Pancreas (tissue), 10 donors: ENCODE data around the gene SLC35B4. TPM values are rescaled to one million over a fixed set of nuclear protein-coding genes. Genes with fewer than 3 reads are reported as not detected.

Experiments used
- ATAC-seq, 4 donors: fragments of 200-7000 bp; cut with Tn5 transposase; one replicate each; pipeline versions ENCODE4 v1.8.0 to v1.9.1; 2020; ENCODE audit warnings: mild to moderate bottlenecking in 4 of 4, moderate library complexity in 4 of 4
- DNase-seq, 6 donors: peaks; one replicate each; pipeline ENCODE4 v3.0.0-alpha.2; 2020
- FAIRE-seq: peaks from 2 replicates; lab custom pipeline; 2012; peaks lifted over from hg19 to GRCh38; lab: Jason Lieb, UNC
- H3K27ac ChIP-seq, 4 donors: fragments of 200-600 bp; sonication (generic); 1 replicate in 3 of 4; 2 replicates in 1 of 4; pipeline versions ENCODE4 v1.5.0 to v1.8.0; 2020
- H3K27me3 ChIP-seq, 4 donors: fragments of 200-600 bp; one replicate each; pipeline ENCODE4 v1.8.0; 2021
- H3K36me3 ChIP-seq, 3 donors: fragments of 200-600 bp; sonication (generic) in 1 of 3; one replicate each; pipeline versions ENCODE4 v1.5.0 to v1.8.0; 2020 to 2021
- H3K4me1 ChIP-seq, 3 donors: fragments of 200-600 bp; one replicate each; pipeline ENCODE4 v1.8.0; 2021
- H3K4me3 ChIP-seq, 4 donors: fragments of 200-600 bp; sonication (generic) in 2 of 4; one replicate each; pipeline versions ENCODE4 v1.5.0 to v1.8.0; 2020 to 2021
- H3K9me3 ChIP-seq, 4 donors: fragments of 200-600 bp; one replicate each; pipeline ENCODE4 v1.8.0; 2021
- CTCF ChIP-seq, 4 donors: fragments of 200-600 bp; sonication (generic) in 3 of 4; IDR thresholded peaks; one replicate each; pipeline versions ENCODE4 v1.5.0 to v1.8.0; 2021; ENCODE audit warnings: antibody characterized with exemption in 4 of 4
- WGBS, 2 donors: extraction: QIAGEN DNeasy Blood & Tissue Kit; methylation state at CpG; one replicate each; pipeline ENCODE4 v1.1.7; 2013; 5-methylcytosine and 5-hydroxymethylcytosine counted together
- intact Hi-C, 3 donors: fragments of 100-400 bp; cut with DNase I; formaldehyde crosslinking; loops; one replicate each; pipeline versions ENCODE4 v1.11.1 to v1.14.2; 2022
- polyA plus RNA-seq, 2 donors: library from polyadenylated mRNA; stranded (reverse); fragments of 200-250 nt; gene quantifications; one replicate each; pipeline ENCODE4 v1.2.3, GENCODE V29; 2013
- total RNA-seq, 6 donors: library from RNA; stranded (reverse); fragmentation: NEBNext Ultra II Directional in 4 of 6; extraction: Animal tissue kit (Norgen Biotek cat#: 25700) in 4 of 6; gene quantifications; one replicate each; pipeline versions ENCODE4 v1.2.1 to v1.2.4, GENCODE V29; 2021 to 2023
- donor health status: healthy with polysubstance abuse.
- donor health status: DM: no; HTN: no; CAD: no; lungs with moderate emphysema.
- donor health status: DM: no; HTN: no; CAD: no.
- donor health status: control.
- donor health status: control.
- donor health status: Bipolar disorder and iron deficiency.
- donor health status: DM: yes; HTN: yes; CAD: no.
- donor health status: DM: no; HTN: no; CAD: no.
- donor health status: DM: no; HTN: no; CAD: no.
- donor health status: DM: yes; HTN: yes; CAD: no.

The SLC35B4 gene
- total and polyA plus RNA-seq, 8 donors: 2.2 to 8.0 (median 3.6) TPM

GRCh38 chr7:134290286-134290685, 26.4 kb downstream of the SLC35B4 start:
- intact Hi-C loops: no loop called here
- no peak for DNase-seq
- FAIRE-seq: no peak

GRCh38 chr7:134289841-134290240, 26.9 kb downstream of the SLC35B4 start:
- Histone ChIP-seq H3K27ac (no peak overlapping the region), H3K4me3 (no peak overlapping the region), H3K4me1 (no peaks in the 10 kb centered on the region), H3K36me3 (no peaks in the 10 kb centered on the region), H3K27me3 (no peaks in the 10 kb centered on the region), H3K9me3 (no peaks in the 10 kb centered on the region)
- no peak for ATAC-seq
- TF ChIP-seq CTCF (IDR thresholded peaks at IDR 0.05): no peak
- 86 to 95% methylated on average over 2 of the region's 2 CpGs for WGBS, 2 donors
- intact Hi-C loops: no loop called here
- FAIRE-seq: no peak
- no peak for DNase-seq

More at GRCh38 chr7:134290286-134290685, 26.4 kb downstream of the SLC35B4 start:
- TF ChIP-seq CTCF (IDR thresholded peaks at IDR 0.05): no peak
- no peaks in the 10 kb centered on the region for H3K27me3 ChIP-seq
- H3K4me3 ChIP-seq: no peak overlapping the region
- H3K4me1 ChIP-seq: no peaks in the 10 kb centered on the region
- H3K36me3 ChIP-seq: no peaks in the 10 kb centered on the region
- no peak for ATAC-seq
- no peak overlapping the region for H3K27ac ChIP-seq
- 89 to 94% methylated on average over 3 of the region's 3 CpGs for WGBS, 2 donors
- no peaks in the 10 kb centered on the region for H3K9me3 ChIP-seq

- intact Hi-C loops: no loop called here
- FAIRE-seq (no peak), DNase-seq (no peak), ATAC-seq (no peak)
- Histone ChIP-seq H3K4me1 (no peaks in the 10 kb centered on the region), H3K27ac (no peak overlapping the region), H3K36me3 (no peaks in the 10 kb centered on the region), H3K27me3 (no peaks in the 10 kb centered on the region), H3K4me3 (no peak overlapping the region), H3K9me3 (no peaks in the 10 kb centered on the region)
- WGBS, 2 donors: 90 to 93% methylated on average over 7 of the region's 7 CpGs
- TF ChIP-seq CTCF (IDR thresholded peaks at IDR 0.05): no peak
These were observed 27.3 kb downstream of the SLC35B4 start for GRCh38 chr7:134289423-134289822.

- WGBS, 2 donors: 88 to 92% methylated on average over 12 of the region's 12 CpGs
- ATAC-seq (no peak), FAIRE-seq (no peak), DNase-seq (no peak)
- H3K4me1 ChIP-seq: no peaks in the 10 kb centered on the region
- H3K36me3 ChIP-seq: no peaks in the 10 kb centered on the region
- no peak overlapping the region for H3K27ac ChIP-seq
- no peak overlapping the region for H3K4me3 ChIP-seq
- H3K27me3 ChIP-seq: no peaks in the 10 kb centered on the region
- TF ChIP-seq CTCF (IDR thresholded peaks at IDR 0.05): no peak
- intact Hi-C loops: no loop called here
- H3K9me3 ChIP-seq: no peaks in the 10 kb centered on the region
These were observed 28.6 kb downstream of the SLC35B4 start for GRCh38 chr7:134287916-134288659.

GRCh38 chr7:134284952-134285351, 31.8 kb downstream of the SLC35B4 start:
- Histone ChIP-seq H3K36me3 (no peaks in the 10 kb centered on the region), H3K4me1 (no peaks in the 10 kb centered on the region), H3K27ac (no peak overlapping the region), H3K27me3 (no peaks in the 10 kb centered on the region), H3K4me3 (no peak overlapping the region), H3K9me3 (no peaks in the 10 kb centered on the region)
- intact Hi-C loops: no loop called here
- DNase-seq (no peak), ATAC-seq (no peak), FAIRE-seq (no peak)
- TF ChIP-seq CTCF (IDR thresholded peaks at IDR 0.05): no peak
- WGBS, 2 donors: 68 to 89% methylated on average over 3 of the region's 3 CpGs
